HUES6 (cell line): ENCODE data around the gene EXOC8.

Experiments
- H3K27ac ChIP-seq: 2 replicates; pipeline ENCODE4 v1.7.0; 2013; ENCODE audit warnings: low read depth, mild to moderate bottlenecking, low read length, inconsistent platforms
- H3K27me3 ChIP-seq: 2 replicates; pipeline ENCODE4 v1.6.1; 2013; ENCODE audit warnings: low read length; ENCODE audit not compliant: control insufficient read depth, insufficient read depth
- H3K36me3 ChIP-seq: 2 replicates; pipeline ENCODE4 v1.6.1; 2013; ENCODE audit warnings: low read length; ENCODE audit not compliant: control insufficient read depth, insufficient read depth
- H3K4me1 ChIP-seq: 2 replicates; pipeline ENCODE4 v1.6.1; 2013; ENCODE audit warnings: low read length; ENCODE audit not compliant: control insufficient read depth, insufficient read depth
- H3K4me3 ChIP-seq: 2 replicates; pipeline ENCODE4 v1.5.1; 2013; ENCODE audit warnings: low read depth, low read length
- H3K9ac ChIP-seq: one replicate; pipeline ENCODE4 v1.6.1; 2013; ENCODE audit warnings: mild to moderate bottlenecking, low read length
- H3K9me3 ChIP-seq: 2 replicates; pipeline ENCODE4 v1.6.1; 2013; ENCODE audit warnings: low read depth, low read length; ENCODE audit not compliant: control insufficient read depth, insufficient read depth

The EXOC8 gene

GRCh38 chr1:231372501-231372900, 34.8 kb upstream of the EXOC8 start:
- peaks cover 7% of the 10 kb centered on the region for H3K4me1 ChIP-seq
- H3K27ac ChIP-seq = no peak overlapping the region
- no peaks in the 10 kb centered on the region for H3K36me3 ChIP-seq
- no peak overlapping the region for H3K4me3 ChIP-seq
- no peaks in the 10 kb centered on the region for H3K27me3 ChIP-seq
- no peaks in the 10 kb centered on the region for H3K9me3 ChIP-seq
- H3K9ac ChIP-seq = no peak overlapping the region

- no peaks in the 10 kb centered on the region for H3K27me3 ChIP-seq
- no peaks in the 10 kb centered on the region for H3K4me1 ChIP-seq
- no peak overlapping the region for H3K27ac ChIP-seq
- no peak overlapping the region for H3K4me3 ChIP-seq
- no peak overlapping the region for H3K9ac ChIP-seq
- no peaks in the 10 kb centered on the region for H3K9me3 ChIP-seq
- no peaks in the 10 kb centered on the region for H3K36me3 ChIP-seq
These were observed 31.6 kb upstream of the EXOC8 start for GRCh38 chr1:231369282-231369681.

- Histone ChIP-seq H3K36me3 (no peaks in the 10 kb centered on the region), H3K4me1 (no peaks in the 10 kb centered on the region), H3K27me3 (no peaks in the 10 kb centered on the region), H3K9ac (no peak overlapping the region), H3K4me3 (no peak overlapping the region), H3K27ac (no peak overlapping the region), H3K9me3 (no peaks in the 10 kb centered on the region)
These were observed 26.5 kb upstream of the EXOC8 start for GRCh38 chr1:231364192-231364591.

GRCh38 chr1:231363624-231364023, 26.0 kb upstream of the EXOC8 start:
- Histone ChIP-seq H3K4me3 (no peak overlapping the region), H3K9ac (no peak overlapping the region), H3K27me3 (no peaks in the 10 kb centered on the region), H3K4me1 (no peaks in the 10 kb centered on the region), H3K36me3 (no peaks in the 10 kb centered on the region), H3K27ac (no peak overlapping the region), H3K9me3 (no peaks in the 10 kb centered on the region)

- Histone ChIP-seq H3K9me3 (no peaks in the 10 kb centered on the region), H3K36me3 (no peaks in the 10 kb centered on the region)
These were observed 24.7 kb upstream of the EXOC8 start for GRCh38 chr1:231362325-231362724.

GRCh38 chr1:231359113-231359512, 21.5 kb upstream of the EXOC8 start:
- no peak overlapping the region for H3K9ac ChIP-seq
- no peaks in the 10 kb centered on the region for H3K27me3 ChIP-seq
- H3K4me3 ChIP-seq = no peak overlapping the region
- no peaks in the 10 kb centered on the region for H3K4me1 ChIP-seq
- no peaks in the 10 kb centered on the region for H3K36me3 ChIP-seq
- no peaks in the 10 kb centered on the region for H3K9me3 ChIP-seq
- no peak overlapping the region for H3K27ac ChIP-seq

More at GRCh38 chr1:231362325-231362724, 24.7 kb upstream of the EXOC8 start:
- Histone ChIP-seq H3K4me3 (no peak overlapping the region), H3K27me3 (no peaks in the 10 kb centered on the region), H3K9ac (no peak overlapping the region), H3K27ac (no peak overlapping the region), H3K4me1 (no peaks in the 10 kb centered on the region)

- Histone ChIP-seq H3K9ac (no peak overlapping the region), H3K9me3 (no peaks in the 10 kb centered on the region), H3K4me1 (no peaks in the 10 kb centered on the region), H3K36me3 (peaks cover 5% of the 10 kb centered on the region), H3K27ac (no peak overlapping the region), H3K4me3 (no peak overlapping the region), H3K27me3 (no peaks in the 10 kb centered on the region)
These were observed 20.2 kb upstream of the EXOC8 start for GRCh38 chr1:231357831-231358354.

- Histone ChIP-seq H3K36me3 (peaks cover 11% of the 10 kb centered on the region), H3K4me1 (no peaks in the 10 kb centered on the region), H3K27ac (no peak overlapping the region), H3K9ac (no peak overlapping the region), H3K4me3 (no peak overlapping the region), H3K27me3 (no peaks in the 10 kb centered on the region), H3K9me3 (no peaks in the 10 kb centered on the region)
These were observed 19.6 kb upstream of the EXOC8 start for GRCh38 chr1:231357187-231357772.

- no peak overlapping the region for H3K9ac ChIP-seq
- H3K4me3 ChIP-seq = no peak overlapping the region
- H3K27ac ChIP-seq = no peak overlapping the region
- no peaks in the 10 kb centered on the region for H3K4me1 ChIP-seq
- H3K27me3 ChIP-seq = no peaks in the 10 kb centered on the region
- no peaks in the 10 kb centered on the region for H3K9me3 ChIP-seq
- peaks cover 31% of the 10 kb centered on the region for H3K36me3 ChIP-seq
These were observed 17.5 kb upstream of the EXOC8 start for GRCh38 chr1:231355171-231355570.

GRCh38 chr1:231354330-231355020, 16.8 kb upstream of the EXOC8 start:
- peaks cover 36% of the 10 kb centered on the region for H3K36me3 ChIP-seq
- H3K27ac ChIP-seq = no peak overlapping the region

GRCh38 chr1:231353086-231353485, 15.4 kb upstream of the EXOC8 start:
- H3K36me3 ChIP-seq = peaks cover 47% of the 10 kb centered on the region
- no peaks in the 10 kb centered on the region for H3K27me3 ChIP-seq
- no peak overlapping the region for H3K4me3 ChIP-seq
- H3K27ac ChIP-seq = no peak overlapping the region
- no peak overlapping the region for H3K9ac ChIP-seq
- H3K4me1 ChIP-seq = no peaks in the 10 kb centered on the region
- H3K9me3 ChIP-seq = no peaks in the 10 kb centered on the region

More at GRCh38 chr1:231354330-231355020, 16.8 kb upstream of the EXOC8 start:
- Histone ChIP-seq H3K9me3 (no peaks in the 10 kb centered on the region), H3K4me1 (no peaks in the 10 kb centered on the region), H3K27me3 (no peaks in the 10 kb centered on the region), H3K4me3 (no peak overlapping the region), H3K9ac (no peak overlapping the region)
